Muscle of leg (tissue), 11 donors: ENCODE data around the gene ABCG8. TPM values are rescaled to one million over a fixed set of nuclear protein-coding genes. Genes with fewer than 3 reads are reported as not detected.

Experiments used
- DNase-seq: peaks from one replicate; pipeline ENCODE4 v3.0.0; 2013
- H3K27ac ChIP-seq: one replicate; pipeline ENCODE4 v1.5.1; 2013; ENCODE audit warnings: mild to moderate bottlenecking, low read length, control low read depth
- H3K27me3 ChIP-seq: one replicate; pipeline ENCODE4 v1.6.1; 2013; ENCODE audit warnings: low read length; ENCODE audit not compliant: control insufficient read depth, insufficient read depth
- H3K36me3 ChIP-seq: one replicate; pipeline ENCODE4 v1.6.1; 2013; ENCODE audit warnings: low read length; ENCODE audit not compliant: control insufficient read depth, insufficient read depth
- H3K4me1 ChIP-seq: one replicate; pipeline ENCODE4 v1.6.1; 2013; ENCODE audit warnings: low read length; ENCODE audit not compliant: control insufficient read depth, insufficient read depth
- H3K4me3 ChIP-seq: one replicate; pipeline ENCODE4 v1.5.1; 2013; ENCODE audit warnings: low read length, control low read depth
- H3K9me3 ChIP-seq: replicated peaks from 2 replicates; pipeline ENCODE4 v1.6.1; 2013; ENCODE audit warnings: low read depth, low read length; ENCODE audit not compliant: control insufficient read depth
- WGBS: methylation state at CpG from one replicate; pipeline ENCODE4 v1.1.5; 2013; ENCODE audit warnings: missing lambda C conversion rate; ENCODE audit not compliant: insufficient coverage; 5-methylcytosine and 5-hydroxymethylcytosine counted together
- polyA plus RNA-seq, 8 donors: library from polyadenylated mRNA; unstranded; fragments of 120-200 nt; gene quantifications; one replicate each; pipeline versions ENCODE4 v1.2.1 to v1.2.3, GENCODE V29; 2013; ENCODE audit warnings: inconsistent platforms in 1 of 8, low replicate concordance in 1 of 8; ENCODE audit not compliant: insufficient read length in 8 of 8, insufficient read depth in 1 of 8
- total RNA-seq: library from RNA; stranded (reverse); fragments of 120-200 nt; gene quantifications from one replicate; pipeline ENCODE4 v1.2.4, GENCODE V29; 2013

Gene ABCG8
- total and polyA plus RNA-seq, 9 donors = 0.05 to 1.3 (median 0.13) TPM; not detected in 4

DNA sequence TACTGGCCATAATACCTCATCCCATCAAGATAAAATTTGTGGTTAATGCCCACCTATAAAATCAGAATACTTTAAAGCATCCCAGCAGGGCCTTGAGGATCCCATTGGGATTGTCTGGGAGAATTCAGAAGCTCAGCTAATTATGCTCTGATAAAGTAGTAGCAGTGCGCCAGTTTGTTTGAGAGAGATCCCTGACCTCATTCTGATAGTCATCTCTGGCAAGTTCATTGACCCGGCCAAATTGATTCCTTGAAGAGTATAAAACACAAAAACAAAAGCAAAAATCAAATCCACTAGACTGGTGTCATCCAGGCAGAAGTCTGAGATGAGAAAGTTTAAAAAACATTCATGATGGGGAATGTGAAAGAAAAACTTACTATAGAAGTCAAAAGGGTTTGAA lies 14.3 kb upstream of the ABCG8 start:
- Histone ChIP-seq H3K36me3 (no peaks in the 10 kb centered on the region), H3K27ac (no peak overlapping the region), H3K9me3 (no peaks in the 10 kb centered on the region), H3K4me3 (no peak overlapping the region), H3K27me3 (peaks cover 2% of the 10 kb centered on the region), H3K4me1 (no peaks in the 10 kb centered on the region)
- no peak for DNase-seq
- whole genome bisulfite sequencing = 80% methylated on average over 1 of the region's 2 CpGs

GRCh38 chr2:43824951-43825493 lies 13.7 kb upstream of the ABCG8 start:
- Histone ChIP-seq H3K4me1 (no peaks in the 10 kb centered on the region), H3K36me3 (no peaks in the 10 kb centered on the region)

GRCh38 chr2:43825841-43826240 lies 12.9 kb upstream of the ABCG8 start:
- H3K27ac ChIP-seq = no peak overlapping the region
- no CpG with 5 or more reads among the region's 3 CpGs for WGBS
- no peak for DNase-seq
- H3K9me3 ChIP-seq = no peaks in the 10 kb centered on the region
- H3K4me3 ChIP-seq = no peak overlapping the region
- H3K4me1 ChIP-seq = no peaks in the 10 kb centered on the region
- peaks cover 10% of the 10 kb centered on the region for H3K27me3 ChIP-seq
- no peaks in the 10 kb centered on the region for H3K36me3 ChIP-seq

More at GRCh38 chr2:43824951-43825493, 13.7 kb upstream of the ABCG8 start:
- peaks cover 4% of the 10 kb centered on the region for H3K27me3 ChIP-seq
- H3K27ac ChIP-seq = no peak overlapping the region
- no peaks in the 10 kb centered on the region for H3K9me3 ChIP-seq
- no peak overlapping the region for H3K4me3 ChIP-seq
- WGBS = 90% methylated on average over 8 of the region's 12 CpGs
- DNase-seq = no peak

- H3K4me3 ChIP-seq = no peak overlapping the region
- no peaks in the 10 kb centered on the region for H3K9me3 ChIP-seq
- peaks cover 16% of the 10 kb centered on the region for H3K27me3 ChIP-seq
- WGBS = 95% methylated on average over 11 of the region's 17 CpGs
- DNase-seq = no peak
- H3K4me1 ChIP-seq = no peaks in the 10 kb centered on the region
- no peak overlapping the region for H3K27ac ChIP-seq
- no peaks in the 10 kb centered on the region for H3K36me3 ChIP-seq
Observed at GRCh38 chr2:43826305-43827250, 12.2 kb upstream of the ABCG8 start.

- Histone ChIP-seq H3K27me3 (peaks cover 24% of the 10 kb centered on the region), H3K27ac (no peak overlapping the region), H3K4me1 (no peaks in the 10 kb centered on the region), H3K4me3 (no peak overlapping the region), H3K36me3 (no peaks in the 10 kb centered on the region), H3K9me3 (no peaks in the 10 kb centered on the region)
- DNase-seq = no peak
- 4% methylated on average over 45 of the region's 54 CpGs for WGBS
Observed at GRCh38 chr2:43831543-43832294, 7.1 kb upstream of the ABCG8 start.

GRCh38 chr2:43832457-43832856 lies 6.3 kb upstream of the ABCG8 start:
- WGBS = 50% methylated on average over 3 of the region's 3 CpGs
- H3K36me3 ChIP-seq = no peaks in the 10 kb centered on the region
- no peaks in the 10 kb centered on the region for H3K9me3 ChIP-seq
- H3K27me3 ChIP-seq = peaks cover 24% of the 10 kb centered on the region
- no peak overlapping the region for H3K4me3 ChIP-seq
- H3K27ac ChIP-seq = no peak overlapping the region
- no peaks in the 10 kb centered on the region for H3K4me1 ChIP-seq
- DNase-seq = no peak

GRCh38 chr2:43837033-43837432 lies 1.7 kb upstream of the ABCG8 start:
- Histone ChIP-seq H3K9me3 (no peaks in the 10 kb centered on the region), H3K4me3 (no peak overlapping the region), H3K27ac (no peak overlapping the region), H3K36me3 (no peaks in the 10 kb centered on the region), H3K4me1 (no peaks in the 10 kb centered on the region), H3K27me3 (peaks cover 6% of the 10 kb centered on the region)
- no CpG with 5 or more reads among the region's 4 CpGs for WGBS
- DNase-seq = no peak

- Histone ChIP-seq H3K27me3 (no peaks in the 10 kb centered on the region), H3K27ac (no peak overlapping the region), H3K36me3 (no peaks in the 10 kb centered on the region), H3K9me3 (no peaks in the 10 kb centered on the region), H3K4me1 (no peaks in the 10 kb centered on the region), H3K4me3 (no peak overlapping the region)
- DNase-seq = no peak
- 78% methylated on average over 17 of the region's 21 CpGs for WGBS
Observed at GRCh38 chr2:43837831-43838559, 776 bp upstream of the ABCG8 start.

DNA sequence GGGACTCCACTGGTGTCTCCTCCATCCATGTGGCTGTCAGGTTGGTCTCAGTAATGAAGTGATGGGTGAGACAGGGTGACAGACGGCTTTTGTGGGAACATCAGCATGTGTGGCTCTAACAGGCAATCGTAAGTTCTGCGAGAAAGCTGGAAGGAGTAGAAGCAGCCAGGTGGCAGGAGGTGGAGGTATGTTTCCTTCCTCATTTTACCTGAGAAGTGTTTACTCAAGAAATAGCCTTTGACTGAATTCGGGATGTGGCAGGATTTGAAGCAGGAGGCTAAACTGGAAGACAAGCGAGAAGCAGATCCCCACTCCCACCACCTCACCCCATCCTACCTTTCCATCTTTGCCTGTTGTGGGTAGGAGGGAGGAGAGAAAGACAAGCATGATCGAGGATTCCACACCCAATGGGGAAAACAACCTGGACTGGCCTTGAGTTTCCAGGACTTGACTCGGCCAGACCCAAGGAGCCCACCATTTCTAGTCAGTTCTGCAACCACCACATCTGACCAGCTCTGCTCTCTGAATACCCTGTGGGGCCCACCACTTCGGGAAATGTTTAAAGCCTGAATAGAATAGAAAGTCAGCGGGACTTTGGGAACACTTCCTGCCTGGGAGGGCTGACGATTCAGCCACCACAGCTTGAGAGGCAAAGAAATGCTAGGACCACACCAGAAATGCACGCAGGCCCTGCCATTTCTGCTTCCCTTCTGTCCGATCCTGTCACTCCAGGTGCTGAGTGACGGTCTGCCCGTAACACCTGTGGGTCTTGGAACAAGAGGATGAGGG lies 1.2 kb downstream of the ABCG8 start:
- Histone ChIP-seq H3K9me3 (no peaks in the 10 kb centered on the region), H3K4me3 (no peak overlapping the region), H3K36me3 (no peaks in the 10 kb centered on the region), H3K4me1 (peaks cover 3% of the 10 kb centered on the region), H3K27ac (no peak overlapping the region), H3K27me3 (no peaks in the 10 kb centered on the region)
- no peak for DNase-seq
- WGBS = 69% methylated on average over 8 of the region's 14 CpGs
